HepG2 (cell line): Measurements from ENCODE around the gene BACH2. TPM values are rescaled to one million over a fixed set of nuclear protein-coding genes. Genes with fewer than 3 reads are reported as not detected.

Experiments used
- MXD1 ChIP-seq: sonication (generic); formaldehyde crosslinking; IDR thresholded peaks from 2 replicates; pipeline ENCODE4 v1.4.0; 2020; ENCODE audit warnings: mild to moderate bottlenecking, missing genetic modification reagents
- NR2C2 ChIP-seq: sonication (generic); formaldehyde crosslinking; IDR thresholded peaks from 2 replicates; pipeline ENCODE4 v1.4.0; 2020; ENCODE audit warnings: missing genetic modification reagents, mild to moderate bottlenecking, moderate library complexity, borderline replicate concordance
- SPEN ChIP-seq: sonication (generic); formaldehyde crosslinking; IDR thresholded peaks from 2 replicates; pipeline ENCODE4 v1.5.1; 2020; ENCODE audit warnings: low read depth, mild to moderate bottlenecking, missing genetic modification reagents
- WIZ ChIP-seq: sonication (generic); formaldehyde crosslinking; IDR thresholded peaks from 2 replicates; pipeline ENCODE4 v1.5.1; 2020; ENCODE audit warnings: mild to moderate bottlenecking, missing genetic modification reagents
- ZFP1 ChIP-seq: IDR thresholded peaks from 2 replicates; pipeline ENCODE4 v1.6.1; 2016
- ZMYM3 ChIP-seq: sonication (generic); formaldehyde crosslinking; IDR thresholded peaks from 2 replicates; pipeline ENCODE4 v1.5.1; 2020; ENCODE audit warnings: mild to moderate bottlenecking, missing genetic modification reagents
- ZMYM4 ChIP-seq: sonication (generic); formaldehyde crosslinking; IDR thresholded peaks from 2 replicates; pipeline ENCODE4 v1.8.1; 2023; ENCODE audit warnings: mild to moderate bottlenecking, missing genetic modification reagents
- ZNF138 ChIP-seq: sonication (generic); formaldehyde crosslinking; IDR thresholded peaks from 2 replicates; pipeline ENCODE4 v1.5.0; 2020; ENCODE audit warnings: mild to moderate bottlenecking, low read depth, missing genetic modification reagents
- ZNF142 ChIP-seq: sonication (generic); formaldehyde crosslinking; IDR thresholded peaks from 2 replicates; pipeline ENCODE4 v1.4.0; 2020; ENCODE audit warnings: missing genetic modification reagents
- ZNF746 ChIP-seq: sonication (generic); formaldehyde crosslinking; IDR thresholded peaks from 2 replicates; pipeline ENCODE4 v1.8.0; 2022; ENCODE audit warnings: mild to moderate bottlenecking, missing genetic modification reagents
- polyA plus RNA-seq, 8 experiments: library from polyadenylated mRNA; depleted of rRNA in 3 of 8; stranded (reverse) in 7 of 8; unstranded in 1 of 8; fragments of >200 nt; fragmentation: Illumina TruSeq in 4 of 8; extraction: Trizol in 4 of 8; gene quantifications; 2 replicates each; pipeline versions ENCODE4 v1.2.1 to v1.2.3, GENCODE V29; 2011 to 2016; ENCODE audit warnings: low read depth in 4 of 8, missing spikeins in 1 of 8, mixed read lengths in 1 of 8; ENCODE audit not compliant: insufficient read depth in 1 of 8
- total RNA-seq, 5 experiments: library from RNA; depleted of rRNA; stranded (reverse); fragments of >200 nt; fragmentation: Illumina TruSeq; extraction: Trizol; gene quantifications; 2 replicates each; pipeline ENCODE4 v1.2.3, GENCODE V29; 2016; ENCODE audit warnings: low read depth in 1 of 5
- TF ChIP-seq, protein P1 (sequence below): sonication (generic); formaldehyde crosslinking; IDR thresholded peaks from 2 replicates; pipeline ENCODE4 v1.4.0; 2020; ENCODE audit warnings: missing genetic modification reagents
- TF ChIP-seq, protein P2 (sequence below): sonication (generic); formaldehyde crosslinking; conservative IDR thresholded peaks from 2 replicates; pipeline ENCODE4 v1.8.1; 2023; ENCODE audit warnings: missing genetic modification reagents
- TF ChIP-seq, protein P3 (sequence below): sonication (generic); formaldehyde crosslinking; IDR thresholded peaks from 2 replicates; pipeline ENCODE4 v1.5.1; 2020; ENCODE audit warnings: missing genetic modification reagents, mild to moderate bottlenecking, borderline replicate concordance
- TF ChIP-seq, protein P4 (sequence below): sonication (generic); formaldehyde crosslinking; IDR thresholded peaks from 2 replicates; pipeline ENCODE4 v1.8.1; 2023; ENCODE audit warnings: missing genetic modification reagents, mild to moderate bottlenecking, borderline replicate concordance
- TF ChIP-seq, protein P5 (sequence below): sonication (generic); formaldehyde crosslinking; IDR thresholded peaks from 2 replicates; pipeline ENCODE4 v1.8.1; 2023; ENCODE audit warnings: missing genetic modification reagents, inconsistent platforms, borderline replicate concordance

Gene BACH2
- total and polyA plus RNA-seq, 2 of the 13 experiments (the other 11 are each of a cell fraction or from before 2014, with no cell fraction given) = 0.01 TPM; not detected in 1

DNA sequence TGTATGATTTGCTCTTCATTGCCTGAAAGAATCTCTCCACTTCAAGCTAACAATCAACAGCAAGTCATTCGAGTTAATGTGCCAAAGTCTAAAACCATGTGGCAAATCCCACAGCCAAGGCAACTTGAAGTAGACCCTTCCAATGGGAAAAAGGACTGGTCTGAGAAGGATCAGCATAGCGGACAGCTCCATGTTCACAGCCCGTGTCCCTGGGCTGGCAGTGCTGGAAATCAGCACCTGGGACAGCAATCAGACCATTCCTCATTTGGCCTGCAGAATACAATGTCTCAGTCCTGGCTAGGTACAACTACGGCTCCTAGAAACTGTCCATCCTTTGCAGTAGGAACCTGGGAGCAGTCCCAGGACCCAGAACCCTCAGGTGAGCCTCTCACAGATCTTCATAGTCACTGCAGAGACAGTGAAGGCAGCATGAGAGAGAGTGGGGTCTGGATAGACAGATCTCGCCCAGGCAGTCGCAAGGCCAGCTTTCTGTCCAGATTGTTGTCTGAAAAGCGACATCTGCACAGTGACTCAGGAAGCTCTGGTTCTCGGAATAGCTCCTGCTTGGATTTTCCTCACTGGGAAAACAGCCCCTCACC lies 401.3 kb downstream of the BACH2 start (continued):
- peak; percentile 67; the same call in 1 of the 2 replicates for TF ChIP-seq ZNF142 (CRISPR knock-in tag)
- TF ChIP-seq, protein P1, sequence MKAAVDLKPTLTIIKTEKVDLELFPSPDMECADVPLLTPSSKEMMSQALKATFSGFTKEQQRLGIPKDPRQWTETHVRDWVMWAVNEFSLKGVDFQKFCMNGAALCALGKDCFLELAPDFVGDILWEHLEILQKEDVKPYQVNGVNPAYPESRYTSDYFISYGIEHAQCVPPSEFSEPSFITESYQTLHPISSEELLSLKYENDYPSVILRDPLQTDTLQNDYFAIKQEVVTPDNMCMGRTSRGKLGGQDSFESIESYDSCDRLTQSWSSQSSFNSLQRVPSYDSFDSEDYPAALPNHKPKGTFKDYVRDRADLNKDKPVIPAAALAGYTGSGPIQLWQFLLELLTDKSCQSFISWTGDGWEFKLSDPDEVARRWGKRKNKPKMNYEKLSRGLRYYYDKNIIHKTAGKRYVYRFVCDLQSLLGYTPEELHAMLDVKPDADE = no peak
- TF ChIP-seq, protein P2, sequence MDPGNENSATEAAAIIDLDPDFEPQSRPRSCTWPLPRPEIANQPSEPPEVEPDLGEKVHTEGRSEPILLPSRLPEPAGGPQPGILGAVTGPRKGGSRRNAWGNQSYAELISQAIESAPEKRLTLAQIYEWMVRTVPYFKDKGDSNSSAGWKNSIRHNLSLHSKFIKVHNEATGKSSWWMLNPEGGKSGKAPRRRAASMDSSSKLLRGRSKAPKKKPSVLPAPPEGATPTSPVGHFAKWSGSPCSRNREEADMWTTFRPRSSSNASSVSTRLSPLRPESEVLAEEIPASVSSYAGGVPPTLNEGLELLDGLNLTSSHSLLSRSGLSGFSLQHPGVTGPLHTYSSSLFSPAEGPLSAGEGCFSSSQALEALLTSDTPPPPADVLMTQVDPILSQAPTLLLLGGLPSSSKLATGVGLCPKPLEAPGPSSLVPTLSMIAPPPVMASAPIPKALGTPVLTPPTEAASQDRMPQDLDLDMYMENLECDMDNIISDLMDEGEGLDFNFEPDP (CRISPR knock-in tag) = no peak
- 0 out of 2 replicates have a peak, but pooled peaks have one; percentile 52 for TF ChIP-seq ZNF138
- TF ChIP-seq, protein P3, sequence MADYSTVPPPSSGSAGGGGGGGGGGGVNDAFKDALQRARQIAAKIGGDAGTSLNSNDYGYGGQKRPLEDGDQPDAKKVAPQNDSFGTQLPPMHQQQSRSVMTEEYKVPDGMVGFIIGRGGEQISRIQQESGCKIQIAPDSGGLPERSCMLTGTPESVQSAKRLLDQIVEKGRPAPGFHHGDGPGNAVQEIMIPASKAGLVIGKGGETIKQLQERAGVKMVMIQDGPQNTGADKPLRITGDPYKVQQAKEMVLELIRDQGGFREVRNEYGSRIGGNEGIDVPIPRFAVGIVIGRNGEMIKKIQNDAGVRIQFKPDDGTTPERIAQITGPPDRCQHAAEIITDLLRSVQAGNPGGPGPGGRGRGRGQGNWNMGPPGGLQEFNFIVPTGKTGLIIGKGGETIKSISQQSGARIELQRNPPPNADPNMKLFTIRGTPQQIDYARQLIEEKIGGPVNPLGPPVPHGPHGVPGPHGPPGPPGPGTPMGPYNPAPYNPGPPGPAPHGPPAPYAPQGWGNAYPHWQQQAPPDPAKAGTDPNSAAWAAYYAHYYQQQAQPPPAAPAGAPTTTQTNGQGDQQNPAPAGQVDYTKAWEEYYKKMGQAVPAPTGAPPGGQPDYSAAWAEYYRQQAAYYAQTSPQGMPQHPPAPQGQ = no peak
- TF ChIP-seq ZMYM3 (CRISPR knock-in tag) = no peak
- TF ChIP-seq WIZ (CRISPR knock-in tag) = peak; percentile 96
- TF ChIP-seq ZMYM4 (CRISPR knock-in tag) = no peak; the same call in 1 of the 2 replicates
- no peak for TF ChIP-seq NR2C2 (CRISPR knock-in tag)
- TF ChIP-seq ZNF746 (CRISPR knock-in tag) = no peak
- no peak for TF ChIP-seq SPEN (CRISPR knock-in tag)
- TF ChIP-seq, protein P4, sequence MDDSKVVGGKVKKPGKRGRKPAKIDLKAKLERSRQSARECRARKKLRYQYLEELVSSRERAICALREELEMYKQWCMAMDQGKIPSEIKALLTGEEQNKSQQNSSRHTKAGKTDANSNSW (CRISPR knock-in tag) = no peak; the same call in 1 of the 2 replicates
- peak; percentile 75; the same call in 1 of the 2 replicates for TF ChIP-seq ZFP1
- peak; percentile 78 for TF ChIP-seq MXD1 (CRISPR knock-in tag)
- TF ChIP-seq, protein P5, sequence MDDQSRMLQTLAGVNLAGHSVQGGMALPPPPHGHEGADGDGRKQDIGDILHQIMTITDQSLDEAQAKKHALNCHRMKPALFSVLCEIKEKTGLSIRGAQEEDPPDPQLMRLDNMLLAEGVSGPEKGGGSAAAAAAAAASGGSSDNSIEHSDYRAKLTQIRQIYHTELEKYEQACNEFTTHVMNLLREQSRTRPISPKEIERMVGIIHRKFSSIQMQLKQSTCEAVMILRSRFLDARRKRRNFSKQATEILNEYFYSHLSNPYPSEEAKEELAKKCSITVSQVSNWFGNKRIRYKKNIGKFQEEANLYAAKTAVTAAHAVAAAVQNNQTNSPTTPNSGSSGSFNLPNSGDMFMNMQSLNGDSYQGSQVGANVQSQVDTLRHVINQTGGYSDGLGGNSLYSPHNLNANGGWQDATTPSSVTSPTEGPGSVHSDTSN (CRISPR knock-in tag) = no peak
